GM18526 (cell line): ENCODE data around the gene SPAG5.

Source experiments
- POLR2A ChIP-seq: IDR thresholded peaks from 3 replicates; pipeline ENCODE4 v1.6.1; 2011; ENCODE audit not compliant: insufficient read length; ENCODE audit errors: extremely low read depth

SPAG5 gene, protein sequence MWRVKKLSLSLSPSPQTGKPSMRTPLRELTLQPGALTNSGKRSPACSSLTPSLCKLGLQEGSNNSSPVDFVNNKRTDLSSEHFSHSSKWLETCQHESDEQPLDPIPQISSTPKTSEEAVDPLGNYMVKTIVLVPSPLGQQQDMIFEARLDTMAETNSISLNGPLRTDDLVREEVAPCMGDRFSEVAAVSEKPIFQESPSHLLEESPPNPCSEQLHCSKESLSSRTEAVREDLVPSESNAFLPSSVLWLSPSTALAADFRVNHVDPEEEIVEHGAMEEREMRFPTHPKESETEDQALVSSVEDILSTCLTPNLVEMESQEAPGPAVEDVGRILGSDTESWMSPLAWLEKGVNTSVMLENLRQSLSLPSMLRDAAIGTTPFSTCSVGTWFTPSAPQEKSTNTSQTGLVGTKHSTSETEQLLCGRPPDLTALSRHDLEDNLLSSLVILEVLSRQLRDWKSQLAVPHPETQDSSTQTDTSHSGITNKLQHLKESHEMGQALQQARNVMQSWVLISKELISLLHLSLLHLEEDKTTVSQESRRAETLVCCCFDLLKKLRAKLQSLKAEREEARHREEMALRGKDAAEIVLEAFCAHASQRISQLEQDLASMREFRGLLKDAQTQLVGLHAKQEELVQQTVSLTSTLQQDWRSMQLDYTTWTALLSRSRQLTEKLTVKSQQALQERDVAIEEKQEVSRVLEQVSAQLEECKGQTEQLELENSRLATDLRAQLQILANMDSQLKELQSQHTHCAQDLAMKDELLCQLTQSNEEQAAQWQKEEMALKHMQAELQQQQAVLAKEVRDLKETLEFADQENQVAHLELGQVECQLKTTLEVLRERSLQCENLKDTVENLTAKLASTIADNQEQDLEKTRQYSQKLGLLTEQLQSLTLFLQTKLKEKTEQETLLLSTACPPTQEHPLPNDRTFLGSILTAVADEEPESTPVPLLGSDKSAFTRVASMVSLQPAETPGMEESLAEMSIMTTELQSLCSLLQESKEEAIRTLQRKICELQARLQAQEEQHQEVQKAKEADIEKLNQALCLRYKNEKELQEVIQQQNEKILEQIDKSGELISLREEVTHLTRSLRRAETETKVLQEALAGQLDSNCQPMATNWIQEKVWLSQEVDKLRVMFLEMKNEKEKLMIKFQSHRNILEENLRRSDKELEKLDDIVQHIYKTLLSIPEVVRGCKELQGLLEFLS

DNA sequence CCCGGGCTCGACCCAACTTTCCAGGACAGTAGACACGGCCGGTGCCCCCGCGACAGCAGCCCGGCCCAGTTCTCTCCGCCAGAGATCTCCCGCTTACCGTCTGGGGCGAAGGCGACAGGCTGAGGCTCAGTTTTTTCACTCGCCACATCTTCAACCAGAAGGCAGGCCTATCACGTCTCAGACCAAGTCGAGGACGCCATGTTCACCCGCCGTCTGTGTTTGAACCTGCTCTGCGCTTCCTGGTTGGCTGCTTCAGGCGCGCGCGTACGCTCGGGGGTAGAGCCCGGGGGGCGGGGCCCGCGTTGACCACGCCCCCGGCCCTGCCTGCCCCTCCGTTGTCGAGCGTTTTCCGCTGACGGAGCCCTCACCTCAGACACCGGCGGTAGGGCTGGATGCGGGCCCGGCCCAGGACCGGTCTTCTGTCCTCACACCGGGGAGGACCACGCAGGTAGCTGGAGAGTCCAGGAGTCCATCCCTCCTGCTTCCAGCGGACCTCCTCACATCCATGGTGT, at the start of gene SPAG5:
Gene SPAG5 (minus strand): TSS at position 227 of the 512 bp plus-strand sequence. CDS start 79 bp downstream, at position 148.
- peak; percentile 86 for TF ChIP-seq POLR2A

DNA sequence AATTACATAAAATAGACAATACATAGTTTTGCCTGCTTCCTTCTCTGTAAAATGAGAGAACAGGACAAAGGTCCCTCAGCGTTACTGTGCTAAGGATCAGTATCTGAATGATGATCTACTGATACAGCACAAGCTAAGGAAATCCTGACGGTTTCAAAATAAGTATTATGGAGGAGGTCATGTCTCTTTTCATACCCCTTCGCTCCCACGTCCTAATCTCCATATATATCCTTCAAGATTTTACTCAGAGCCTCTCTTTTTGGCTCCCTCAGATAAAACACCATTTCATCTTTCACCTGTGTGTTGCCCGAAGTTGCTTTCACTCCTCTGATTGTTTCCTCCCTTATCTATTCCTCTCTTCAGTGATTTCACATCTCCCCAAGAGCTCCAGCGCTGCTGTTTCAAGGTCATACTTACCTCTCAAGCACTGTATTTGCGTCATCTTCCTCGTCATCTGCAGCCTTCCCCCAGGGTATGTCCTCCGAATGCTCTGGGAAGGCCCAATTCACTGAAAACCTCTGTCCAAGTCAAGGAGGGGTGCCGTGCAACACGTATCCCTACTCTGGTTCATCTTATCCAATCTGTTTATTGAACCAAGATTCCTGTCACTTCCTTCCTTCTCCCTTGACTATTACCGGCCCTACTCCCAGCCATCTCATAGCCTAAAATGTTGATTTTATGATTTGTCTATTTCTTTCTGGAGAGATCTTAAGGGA, 47.4 kb upstream of the SPAG5 start:
- no peak for TF ChIP-seq POLR2A

DNA sequence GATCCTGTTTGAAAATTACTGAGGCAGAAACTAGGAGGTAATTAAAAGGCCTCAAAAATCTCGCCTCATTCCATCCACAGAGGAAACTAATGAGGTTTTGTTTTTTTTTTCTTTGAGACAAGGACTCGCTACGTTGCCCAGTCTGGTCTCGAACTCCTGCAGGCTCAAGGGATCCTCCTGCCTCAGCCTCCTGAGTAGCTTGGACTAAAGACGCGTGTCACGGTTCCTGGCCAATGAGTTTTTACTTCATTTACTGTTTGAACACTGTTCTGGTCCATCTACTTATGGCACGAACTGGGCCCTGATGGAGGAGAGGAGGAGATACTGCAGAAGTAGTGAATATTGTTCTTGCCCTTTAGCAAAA, 46.7 kb upstream of the SPAG5 start:
- TF ChIP-seq POLR2A, result no peak

DNA sequence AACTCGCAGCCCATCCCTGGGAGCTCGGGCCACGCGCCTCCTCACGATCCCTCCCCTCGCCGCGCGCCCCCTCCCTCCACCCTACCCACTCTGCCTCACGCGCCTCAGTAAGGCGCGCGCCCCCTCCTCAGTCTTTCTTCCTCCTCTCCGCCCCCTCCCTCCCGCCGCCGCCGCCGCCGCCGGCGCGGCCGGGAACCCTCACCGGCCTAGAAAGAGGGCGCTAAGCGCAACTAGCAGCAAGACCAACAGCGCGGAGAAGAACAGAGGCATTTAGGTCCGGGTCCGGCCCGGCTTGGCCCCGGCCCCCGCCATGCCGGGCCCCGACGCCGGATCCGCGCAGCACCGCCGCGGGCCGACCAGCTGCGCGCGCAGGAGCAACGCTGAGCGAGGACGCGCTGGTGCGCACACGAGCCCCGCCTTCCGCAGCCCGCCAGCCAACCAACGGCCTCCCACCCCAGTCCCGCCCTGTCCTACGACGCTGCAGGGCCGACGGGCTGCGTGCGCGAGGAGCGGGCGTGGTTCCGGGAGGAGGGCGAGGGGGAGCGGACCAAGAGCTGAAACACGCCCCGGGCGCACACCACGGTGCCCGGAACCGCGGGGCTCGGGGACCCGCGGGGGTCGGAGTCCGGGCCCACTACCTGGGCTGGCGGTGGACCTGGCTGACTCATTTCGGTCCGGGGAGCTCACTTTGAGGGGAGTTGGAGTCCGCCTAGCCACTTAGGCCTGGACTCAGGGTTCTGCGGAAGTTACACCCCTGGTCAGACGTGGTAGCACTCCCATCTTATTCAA, 46.2 kb upstream of the SPAG5 start, which contains the start of gene BLTP2:
Gene BLTP2 (minus strand): TSS at position 372 of the 789 bp plus-strand sequence. CDS start 102 bp downstream, at position 270.
- TF ChIP-seq POLR2A, result peak; percentile 87

DNA sequence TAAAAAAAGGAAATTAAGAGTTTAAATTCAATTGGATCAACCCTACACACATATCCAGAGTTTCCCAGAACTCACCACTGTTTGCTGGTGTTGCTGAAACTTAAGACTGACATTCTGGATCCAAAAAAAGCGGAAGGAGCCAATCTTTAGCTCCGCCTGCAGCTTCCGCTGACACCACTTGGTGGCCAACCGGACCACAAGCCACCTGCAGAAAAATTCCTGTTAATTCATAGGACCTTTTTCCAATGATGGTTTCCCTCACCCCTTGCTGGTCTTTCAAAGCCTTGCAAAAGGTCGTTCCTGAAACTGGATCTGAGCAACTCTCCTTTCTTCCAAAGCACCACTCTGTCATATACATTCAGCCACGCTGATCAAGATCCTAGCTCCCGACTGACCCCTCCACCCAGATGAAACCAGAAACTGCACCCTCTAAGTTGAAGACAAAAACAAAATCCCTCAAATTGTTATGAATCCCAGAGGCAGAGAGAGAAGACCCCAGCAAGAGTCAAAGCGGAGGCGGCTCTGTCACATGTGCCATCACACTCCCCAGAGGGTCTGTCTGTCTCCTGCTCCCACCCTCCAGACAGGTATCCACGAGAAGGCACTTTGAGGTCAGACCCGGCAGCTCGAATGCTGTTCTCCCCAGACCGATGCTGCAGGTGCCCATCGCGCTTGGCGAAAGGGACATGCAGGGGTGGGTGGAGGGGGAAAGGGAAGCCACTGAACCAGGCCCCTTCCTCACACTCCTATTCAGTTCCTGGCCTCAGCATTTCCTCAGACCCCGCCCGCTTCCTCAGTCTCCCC, 45.4 kb upstream of the SPAG5 start:
- TF ChIP-seq POLR2A, result peak; percentile 17

DNA sequence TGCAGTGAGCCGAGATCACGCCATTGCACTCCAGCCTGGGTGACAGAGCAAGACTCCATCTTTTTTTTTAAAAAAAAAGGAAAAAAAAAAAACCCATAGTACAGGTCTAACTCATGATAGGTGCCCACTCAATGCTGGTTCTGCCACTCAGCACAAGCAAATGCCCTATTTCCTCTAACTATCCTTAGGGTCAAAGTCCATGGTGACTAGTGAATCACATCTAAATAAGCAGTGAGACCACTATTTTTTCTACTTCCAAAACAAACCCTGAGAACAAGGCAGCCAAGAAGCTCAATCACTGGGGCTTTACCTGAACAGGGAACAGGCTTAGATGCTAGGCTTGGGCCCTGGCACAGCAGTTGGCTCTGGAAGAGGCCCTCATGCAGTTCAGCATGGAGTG, 42.8 kb upstream of the SPAG5 start:
- no peak for TF ChIP-seq POLR2A

DNA sequence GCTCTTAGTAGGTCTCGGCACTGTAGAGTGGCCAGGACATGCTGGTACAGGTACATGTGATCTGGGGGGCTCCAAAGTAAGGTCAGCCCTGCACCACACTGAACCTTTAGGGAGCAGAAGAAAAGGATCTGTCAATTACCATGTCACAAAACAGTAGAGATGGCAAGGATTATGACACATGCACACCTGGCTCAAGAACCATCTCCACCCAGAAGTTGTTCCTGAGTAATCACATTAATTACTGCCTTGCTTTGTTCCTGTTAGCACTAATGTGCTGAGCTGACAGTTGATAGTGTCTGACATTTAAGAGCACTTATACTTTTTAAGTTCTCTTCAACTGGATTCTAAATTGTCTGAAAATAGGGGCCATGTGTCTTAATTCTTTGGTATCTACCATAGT, 36.7 kb upstream of the SPAG5 start:
- no peak for TF ChIP-seq POLR2A

DNA sequence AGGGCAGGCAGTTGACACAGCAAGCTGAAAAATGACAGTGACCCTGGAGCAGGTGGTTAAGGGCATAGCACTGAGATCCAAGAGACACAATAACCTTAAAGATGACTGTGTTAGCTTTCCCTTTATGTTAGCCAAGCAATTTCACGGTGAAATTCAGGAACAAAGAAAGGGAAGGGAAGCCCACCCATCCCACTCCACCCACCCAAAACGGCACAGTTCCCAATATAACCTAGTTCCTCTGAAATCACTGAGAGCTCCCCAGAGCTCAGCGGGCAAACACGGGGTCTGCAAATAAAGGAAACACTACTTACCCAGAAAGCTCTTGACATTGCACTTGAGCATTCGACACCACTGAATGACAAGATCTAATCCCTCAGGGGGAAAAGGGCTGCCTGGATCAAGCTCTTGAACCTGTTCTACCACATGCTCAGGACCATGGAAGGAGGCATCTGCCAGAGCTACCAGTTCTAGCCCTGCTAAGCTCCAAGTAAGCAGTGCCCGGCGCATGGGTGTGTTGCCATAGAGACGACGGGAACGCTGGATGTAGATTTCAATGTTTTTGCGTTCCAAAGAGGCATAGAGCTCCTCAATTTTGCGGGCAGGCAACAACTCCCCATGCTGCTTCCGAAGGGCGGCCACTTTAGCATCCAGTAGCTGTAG, 35.5 kb upstream of the SPAG5 start:
- no peak for TF ChIP-seq POLR2A

DNA sequence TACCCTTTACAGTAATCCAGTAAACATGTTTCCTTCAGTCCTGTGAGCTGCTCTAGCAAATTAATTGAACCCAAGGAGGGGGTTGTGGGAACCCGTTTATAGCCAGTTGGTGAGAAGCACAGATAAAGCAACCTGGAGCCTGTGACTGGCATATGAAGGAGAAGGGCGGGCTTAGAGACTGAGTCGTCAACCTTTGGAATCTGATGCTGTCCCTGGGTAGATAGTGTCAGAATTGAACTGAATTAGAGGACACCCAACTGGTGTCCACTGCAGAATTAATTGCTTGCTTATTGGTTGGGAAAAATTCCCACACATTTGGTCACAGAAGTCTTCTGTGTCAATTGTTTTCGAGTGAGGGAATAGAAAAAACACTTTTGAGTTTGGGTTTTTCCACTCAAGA, 28.0 kb upstream of the SPAG5 start:
- no peak for TF ChIP-seq POLR2A

DNA sequence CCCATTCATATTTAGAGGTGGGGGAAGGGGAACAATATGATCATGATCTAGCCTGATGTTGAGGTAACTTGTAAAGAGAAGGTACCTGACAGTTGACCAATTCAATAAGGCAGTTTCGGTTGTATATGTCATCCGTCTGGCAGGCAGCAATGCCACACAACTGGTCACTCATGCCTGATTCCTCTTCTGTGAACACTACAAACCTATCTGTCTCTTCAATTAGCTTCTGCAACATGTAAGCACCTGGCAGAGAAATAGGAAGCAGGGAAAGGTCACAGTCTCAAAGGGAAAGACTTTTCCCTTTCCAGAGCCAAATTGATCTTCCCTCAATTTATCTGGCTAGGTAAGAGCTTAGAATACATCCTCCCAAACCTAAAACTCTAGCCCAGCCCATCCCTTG, 25.3 kb upstream of the SPAG5 start:
- no peak for TF ChIP-seq POLR2A

DNA sequence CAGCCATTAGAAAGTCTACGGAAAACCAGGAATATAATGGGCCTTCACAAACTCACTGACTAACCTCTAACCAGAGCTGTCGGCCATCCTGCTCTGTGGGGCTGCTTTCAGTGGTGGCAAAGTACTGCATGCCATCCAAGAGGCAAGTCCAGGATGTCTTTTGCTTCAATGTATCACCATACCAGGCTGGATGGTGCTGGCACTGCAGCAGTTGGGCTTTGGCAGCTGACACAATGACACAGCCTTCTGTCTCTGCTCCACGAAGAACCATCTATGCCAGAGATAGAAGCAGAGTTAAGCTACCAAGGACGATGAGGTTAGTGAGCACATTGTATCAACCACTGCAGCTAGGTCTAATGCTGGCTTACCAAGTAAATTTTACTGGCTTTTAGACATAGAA, 24.9 kb upstream of the SPAG5 start:
- TF ChIP-seq POLR2A, result no peak

DNA sequence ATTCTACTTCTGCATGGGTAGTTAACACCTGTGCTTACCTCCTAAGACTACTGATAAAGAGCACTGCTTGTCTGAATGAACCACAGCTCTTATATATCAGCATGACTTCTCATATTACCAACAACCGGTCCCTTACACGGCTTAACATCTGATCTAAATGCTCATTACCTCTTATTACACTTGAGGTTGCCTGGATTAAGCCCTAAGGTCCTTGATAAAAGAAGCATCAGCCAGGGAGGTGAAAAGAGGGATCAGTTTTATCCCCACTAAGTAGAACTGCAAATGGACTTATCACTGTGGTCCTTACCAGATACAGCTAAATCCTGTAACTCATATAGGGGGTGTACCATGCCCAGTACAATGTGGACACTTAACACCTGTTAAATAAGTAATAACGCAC, 23.4 kb upstream of the SPAG5 start:
- no peak for TF ChIP-seq POLR2A
